Measurements from ENCODE around the gene ID2.

DNA sequence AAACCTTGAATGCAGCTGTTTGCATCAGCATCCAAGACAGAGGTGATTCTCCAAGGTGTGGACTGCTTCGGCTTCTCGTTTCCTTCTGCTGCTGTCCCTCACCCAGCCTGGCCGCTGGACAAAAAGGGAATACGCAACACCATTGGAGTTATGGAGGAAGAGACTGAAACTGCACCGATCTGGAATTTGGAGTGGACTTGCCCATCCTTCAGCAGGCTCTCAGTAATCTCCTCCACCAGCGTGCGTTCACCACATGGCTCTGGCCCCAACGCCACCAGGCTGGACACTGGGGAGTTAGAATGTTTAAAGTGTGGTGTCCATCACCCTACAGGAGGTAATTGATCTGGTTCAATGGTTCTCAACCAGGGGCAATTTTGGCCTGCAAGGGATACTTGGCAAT is 41.4 kb upstream of the ID2 start:
- no peak for TF ChIP-seq POLR2A (IDR thresholded peaks at IDR 0.05)
- TF ChIP-seq, protein P1, sequence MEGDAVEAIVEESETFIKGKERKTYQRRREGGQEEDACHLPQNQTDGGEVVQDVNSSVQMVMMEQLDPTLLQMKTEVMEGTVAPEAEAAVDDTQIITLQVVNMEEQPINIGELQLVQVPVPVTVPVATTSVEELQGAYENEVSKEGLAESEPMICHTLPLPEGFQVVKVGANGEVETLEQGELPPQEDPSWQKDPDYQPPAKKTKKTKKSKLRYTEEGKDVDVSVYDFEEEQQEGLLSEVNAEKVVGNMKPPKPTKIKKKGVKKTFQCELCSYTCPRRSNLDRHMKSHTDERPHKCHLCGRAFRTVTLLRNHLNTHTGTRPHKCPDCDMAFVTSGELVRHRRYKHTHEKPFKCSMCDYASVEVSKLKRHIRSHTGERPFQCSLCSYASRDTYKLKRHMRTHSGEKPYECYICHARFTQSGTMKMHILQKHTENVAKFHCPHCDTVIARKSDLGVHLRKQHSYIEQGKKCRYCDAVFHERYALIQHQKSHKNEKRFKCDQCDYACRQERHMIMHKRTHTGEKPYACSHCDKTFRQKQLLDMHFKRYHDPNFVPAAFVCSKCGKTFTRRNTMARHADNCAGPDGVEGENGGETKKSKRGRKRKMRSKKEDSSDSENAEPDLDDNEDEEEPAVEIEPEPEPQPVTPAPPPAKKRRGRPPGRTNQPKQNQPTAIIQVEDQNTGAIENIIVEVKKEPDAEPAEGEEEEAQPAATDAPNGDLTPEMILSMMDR (IDR thresholded peaks at IDR 0.05): no peak
